Keratinocyte (primary cell): ENCODE measurements around the gene NR1D2. TPM values are rescaled to one million over a fixed set of nuclear protein-coding genes. Genes with fewer than 3 reads are reported as not detected.

Experiments used
- DNase-seq: peaks from one replicate; pipeline ENCODE4 v3.0.0-alpha.2; 2011; ENCODE audit warnings: low read depth, missing footprints, low spot score
- FAIRE-seq: peaks from 2 replicates; lab custom pipeline; 2011; peaks lifted over from hg19 to GRCh38; lab: Jason Lieb, UNC
- H2AFZ ChIP-seq: 2 replicates; pipeline ENCODE4 v1.6.0; 2012; ENCODE audit warnings: low read length, control low read depth, inconsistent platforms; ENCODE audit not compliant: control insufficient read depth
- H3K27ac ChIP-seq: 2 replicates; pipeline ENCODE4 v1.5.1; 2011; ENCODE audit warnings: low read length; ENCODE audit not compliant: control insufficient read depth, insufficient read depth
- H3K27me3 ChIP-seq: 3 replicates; pipeline ENCODE4 v1.6.0; 2011; ENCODE audit warnings: low read length; ENCODE audit not compliant: control insufficient read depth, insufficient read depth; ENCODE audit errors: extremely low read depth
- H3K36me3 ChIP-seq, 2 experiments: 2 replicates in 1 of 2; 3 replicates in 1 of 2; pipeline ENCODE4 v1.5.1; 2011; ENCODE audit warnings: low read length in 2 of 2, mild to moderate bottlenecking in 1 of 2; ENCODE audit not compliant: control insufficient read depth in 2 of 2, insufficient read depth in 2 of 2; ENCODE audit errors: extremely low read depth in 1 of 2
- H3K4me1 ChIP-seq: 3 replicates; pipeline ENCODE4 v1.5.1; 2011; ENCODE audit warnings: low read length; ENCODE audit not compliant: control insufficient read depth, insufficient read depth; ENCODE audit errors: extremely low read depth
- H3K4me2 ChIP-seq: 3 replicates; pipeline ENCODE4 v1.6.0; 2011; ENCODE audit warnings: low read depth, low read length; ENCODE audit not compliant: control insufficient read depth, insufficient read depth; ENCODE audit errors: extremely low read depth
- H3K4me3 ChIP-seq, 3 experiments: fragments of 200-600 bp in 1 of 3; sonication (generic) in 1 of 3; 2 replicates in 2 of 3; 3 replicates in 1 of 3; pipeline ENCODE4 v1.5.1; 2011 to 2016; ENCODE audit warnings: low read length in 3 of 3, mild to moderate bottlenecking in 3 of 3, control low read depth in 2 of 3, inconsistent platforms in 1 of 3, low read depth in 1 of 3, mixed read lengths in 1 of 3, mixed run types in 1 of 3, moderate library complexity in 1 of 3; ENCODE audit not compliant: control insufficient read depth in 2 of 3, insufficient read depth in 2 of 3; ENCODE audit errors: extremely low read depth in 1 of 3
- H3K79me2 ChIP-seq: 2 replicates; pipeline ENCODE4 v1.6.0; 2012; ENCODE audit warnings: low read length; ENCODE audit not compliant: control insufficient read depth, insufficient read depth
- H3K9ac ChIP-seq: 3 replicates; pipeline ENCODE4 v1.6.0; 2011; ENCODE audit warnings: low read length; ENCODE audit not compliant: control insufficient read depth, insufficient read depth; ENCODE audit errors: extremely low read depth
- H3K9me1 ChIP-seq: 3 replicates; pipeline ENCODE4 v1.6.0; 2011; ENCODE audit warnings: low read length; ENCODE audit not compliant: control insufficient read depth, insufficient read depth; ENCODE audit errors: extremely low read depth
- H3K9me3 ChIP-seq: 2 replicates; pipeline ENCODE4 v1.5.1; 2012; ENCODE audit warnings: low read depth, low read length; ENCODE audit not compliant: control insufficient read depth
- H4K20me1 ChIP-seq: 3 replicates; pipeline ENCODE4 v1.6.0; 2011; ENCODE audit warnings: low read length; ENCODE audit not compliant: control insufficient read depth, insufficient read depth; ENCODE audit errors: extremely low read depth
- CTCF ChIP-seq, 3 experiments: IDR thresholded peaks in 1 of 3; conservative IDR thresholded peaks in 1 of 3; optimal IDR thresholded peaks in 1 of 3; 2 replicates in 2 of 3; 3 replicates in 1 of 3; pipeline versions ENCODE3 to v1.5.1; 2011; ENCODE audit warnings: low read length in 3 of 3, mild to moderate bottlenecking in 3 of 3, moderate library complexity in 2 of 3, control low read depth in 1 of 3, inconsistent platforms in 1 of 3; ENCODE audit not compliant: insufficient read depth in 2 of 3; ENCODE audit errors: extremely low read depth in 1 of 3
- EZH2 ChIP-seq: IDR thresholded peaks from one replicate; pipeline ENCODE4 v1.6.1; 2012; ENCODE audit warnings: inconsistent platforms, mild to moderate bottlenecking, low read length, moderate library complexity
- dilution Hi-C: fragments of 300-500 bp; cut with MboI; formaldehyde crosslinking; loops from one replicate; pipeline ENCODE4 v1.7.0; 2020; ENCODE audit warnings: low sequenced_read_pairs; ENCODE audit not compliant: extremely low pct_ligation_motif_present
- polyA plus RNA-seq, 5 experiments: library from polyadenylated mRNA; depleted of rRNA in 3 of 5; stranded (reverse) in 3 of 5; stranded (forward) in 1 of 5; unstranded in 1 of 5; fragments of >200 nt; gene quantifications; 1 replicate in 1 of 5; 2 replicates in 3 of 5; 3 replicates in 1 of 5; pipeline versions ENCODE4 v1.2.1 to v1.2.3, GENCODE V29; 2011 to 2012; ENCODE audit warnings: missing spikeins in 2 of 5, low read depth in 1 of 5, low replicate concordance in 1 of 5

NR1D2 gene
- polyA plus RNA-seq, 1 donor (not counting 4 experiments of a cell fraction or from before 2014, with no cell fraction given) = 10.3 TPM

DNA sequence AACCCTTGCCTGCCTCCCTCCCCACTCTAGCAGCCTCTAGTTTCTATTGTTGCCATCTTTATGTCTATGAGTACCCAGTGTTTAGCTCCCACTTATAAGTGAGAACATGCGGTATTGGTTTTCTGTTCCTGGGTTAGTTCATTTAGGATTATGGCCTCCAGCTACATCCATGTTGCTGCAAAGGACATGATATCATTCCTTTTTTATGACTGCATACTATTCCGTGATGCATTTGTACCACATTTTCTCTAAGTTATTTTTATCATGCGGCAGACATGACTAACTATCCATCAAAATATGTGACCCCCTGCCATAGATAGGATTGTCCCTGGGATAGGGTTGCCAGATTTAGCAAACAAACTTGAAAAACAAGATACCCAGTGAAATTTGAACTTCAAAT lies 58.4 kb downstream of the NR1D2 start:
- no peak for TF ChIP-seq CTCF (optimal IDR thresholded peaks at IDR 0.05 in 1 of 3, IDR thresholded peaks at IDR 0.05 in 1 of 3, conservative IDR thresholded peaks at IDR 0.05 in 1 of 3; ENCODE audit: extremely low read depth in 1 of 3, insufficient read depth in 2 of 3, low read length in 3 of 3)
- TF ChIP-seq EZH2 = no peak
- no peaks in the 10 kb centered on the region for H3K9me1 ChIP-seq
- H3K4me3 ChIP-seq = no peak overlapping the region
- H3K4me2 ChIP-seq = no peak overlapping the region
- H4K20me1 ChIP-seq = no peaks in the 10 kb centered on the region
- FAIRE-seq (no peak), DNase-seq (no peak)
- no peaks in the 10 kb centered on the region for H3K79me2 ChIP-seq
- no peaks in the 10 kb centered on the region for H3K27me3 ChIP-seq
- H3K36me3 ChIP-seq = no peaks in the 10 kb centered on the region
- no peak overlapping the region for H2AFZ ChIP-seq
- peaks cover 8% of the 10 kb centered on the region for H3K4me1 ChIP-seq
- no peak overlapping the region for H3K9ac ChIP-seq
- no peak overlapping the region for H3K27ac ChIP-seq
- dilution Hi-C loops = no loop called here
- H3K9me3 ChIP-seq = no peaks in the 10 kb centered on the region

GRCh38 chr3:24004171-24004938 lies 59.3 kb downstream of the NR1D2 start:
- no peak for DNase-seq
- peak overlapping the region; percentile 15 for H3K27ac ChIP-seq
- peak overlapping the region; percentile 22 for H3K4me2 ChIP-seq
- no peaks in the 10 kb centered on the region for H3K27me3 ChIP-seq
- no peak overlapping the region for H3K4me3 ChIP-seq
- no peaks in the 10 kb centered on the region for H3K36me3 ChIP-seq
- no peaks in the 10 kb centered on the region for H4K20me1 ChIP-seq
- no peaks in the 10 kb centered on the region for H3K9me1 ChIP-seq
- dilution Hi-C loops = no loop called here
- TF ChIP-seq CTCF (optimal IDR thresholded peaks at IDR 0.05 in 1 of 3, IDR thresholded peaks at IDR 0.05 in 1 of 3, conservative IDR thresholded peaks at IDR 0.05 in 1 of 3; ENCODE audit: extremely low read depth in 1 of 3, insufficient read depth in 2 of 3, low read length in 3 of 3) (no peak), EZH2 (no peak)
- no peak overlapping the region for H2AFZ ChIP-seq
- no peaks in the 10 kb centered on the region for H3K9me3 ChIP-seq
- no peak overlapping the region for H3K9ac ChIP-seq
- peaks cover 8% of the 10 kb centered on the region for H3K4me1 ChIP-seq
- H3K79me2 ChIP-seq = no peaks in the 10 kb centered on the region
- FAIRE-seq = peak; percentile 75
